Endothelial cell of umbilical vein (primary cell): ENCODE measurements around the gene CFAP65. TPM values are rescaled to one million over a fixed set of nuclear protein-coding genes. Genes with fewer than 3 reads are reported as not detected.

ENCODE experiments used
- BruUV-seq: library from RNA; stranded (reverse); fragments of 400-500 nt; replicated peaks from 2 replicates; lab custom pipeline; 2021; lab: Mats Ljungman, UMichigan
- CTCF ChIA-PET: fragments of 300-600, 350-600 bp; sonication (Branson Sonifier 250); formaldehyde crosslinking; loops from one replicate; lab custom pipeline; 2021; ENCODE audit warnings: antibody characterized with exemption, inconsistent platforms; lab: Charles Lee
- POLR2A ChIA-PET: fragments of 300-600, 350-600 bp; sonication (Branson Sonifier 250); formaldehyde crosslinking; loops from one replicate; lab custom pipeline; 2021; ENCODE audit warnings: antibody characterized with exemption, inconsistent platforms; lab: Charles Lee
- DNase-seq: peaks from one replicate; pipeline ENCODE4 v3.0.0-alpha.2; 2011; ENCODE audit warnings: low read depth, low spot score
- FAIRE-seq: peaks from 2 replicates; lab custom pipeline; 2011; peaks lifted over from hg19 to GRCh38; lab: Jason Lieb, UNC
- H2AFZ ChIP-seq: 2 replicates; pipeline ENCODE4 v1.6.0; 2012; ENCODE audit warnings: low read depth, low read length, control low read depth, inconsistent platforms
- H3K27ac ChIP-seq: 2 replicates; pipeline ENCODE4 v1.5.1; 2011; ENCODE audit warnings: low read depth, mild to moderate bottlenecking, control low read depth, low read length, moderate library complexity; ENCODE audit not compliant: insufficient read depth
- H3K27me3 ChIP-seq, 2 experiments: 2 replicates each; pipeline versions ENCODE4 v1.6.0 to v1.6.1; 2011; ENCODE audit warnings: low read length in 2 of 2, mixed read lengths in 1 of 2; ENCODE audit not compliant: control insufficient read depth in 2 of 2, insufficient read depth in 2 of 2
- H3K36me3 ChIP-seq, 2 experiments: 2 replicates in 1 of 2; 3 replicates in 1 of 2; pipeline ENCODE4 v1.5.1; 2011; ENCODE audit warnings: low read length in 2 of 2, mild to moderate bottlenecking in 1 of 2, moderate library complexity in 1 of 2; ENCODE audit not compliant: control insufficient read depth in 2 of 2, insufficient read depth in 2 of 2; ENCODE audit errors: extremely low read depth in 1 of 2
- H3K4me1 ChIP-seq: 3 replicates; pipeline ENCODE4 v1.5.1; 2011; ENCODE audit warnings: mild to moderate bottlenecking, low read length; ENCODE audit not compliant: control insufficient read depth, insufficient read depth; ENCODE audit errors: extremely low read depth
- H3K4me2 ChIP-seq: 2 replicates; pipeline ENCODE4 v1.6.1; 2011; ENCODE audit warnings: low read length, control low read depth, mixed read lengths; ENCODE audit not compliant: insufficient read depth
- H3K4me3 ChIP-seq, 3 experiments: fragments of 200-600 bp in 1 of 3; sonication (generic), shearing (Covaris generic) in 1 of 3; replicated peaks in 1 of 3; 2 replicates each; pipeline ENCODE4 v1.5.1; 2011 to 2016; ENCODE audit warnings: control low read depth in 3 of 3, low read length in 3 of 3, mild to moderate bottlenecking in 2 of 3, inconsistent platforms in 1 of 3, low read depth in 1 of 3, moderate library complexity in 1 of 3; ENCODE audit not compliant: insufficient read depth in 1 of 3
- H3K79me2 ChIP-seq: 2 replicates; pipeline ENCODE4 v1.6.0; 2012; ENCODE audit warnings: low read length, inconsistent platforms; ENCODE audit not compliant: control insufficient read depth, insufficient read depth
- H3K9ac ChIP-seq: replicated peaks from 2 replicates; pipeline ENCODE3; 2011; ENCODE audit warnings: low read length, control low read depth; ENCODE audit not compliant: insufficient read depth; ENCODE audit errors: extremely low read depth
- H3K9me1 ChIP-seq: replicated peaks from 3 replicates; pipeline ENCODE4 v1.6.0; 2011; ENCODE audit warnings: mild to moderate bottlenecking, low read length; ENCODE audit not compliant: control insufficient read depth, insufficient read depth; ENCODE audit errors: extremely low read depth
- H3K9me3 ChIP-seq: replicated peaks from 2 replicates; pipeline ENCODE4 v1.5.1; 2012; ENCODE audit warnings: low read length, inconsistent platforms; ENCODE audit not compliant: control insufficient read depth, insufficient read depth
- H4K20me1 ChIP-seq: replicated peaks from 2 replicates; pipeline ENCODE3; 2011; ENCODE audit warnings: mild to moderate bottlenecking, low read length; ENCODE audit not compliant: control insufficient read depth, insufficient read depth; ENCODE audit errors: extremely low read depth
- EZH2 ChIP-seq: IDR thresholded peaks from 2 replicates; pipeline ENCODE4 v1.6.1; 2012; ENCODE audit warnings: borderline replicate concordance, low read depth, mild to moderate bottlenecking, moderate library complexity, low read length, inconsistent platforms; ENCODE audit not compliant: severe bottlenecking
- FOS ChIP-seq: IDR thresholded peaks from 2 replicates; pipeline ENCODE4 v1.6.1; 2011; ENCODE audit warnings: mild to moderate bottlenecking, low read length, moderate library complexity, borderline replicate concordance; ENCODE audit not compliant: insufficient read depth
- JUN ChIP-seq: IDR thresholded peaks from 2 replicates; pipeline ENCODE4 v1.6.1; 2011; ENCODE audit warnings: borderline replicate concordance, low read depth; ENCODE audit not compliant: insufficient read length, insufficient read depth
- dilution Hi-C: fragments of 300-500 bp; cut with MboI; formaldehyde crosslinking; loops from one replicate; pipeline ENCODE4 v1.15.0; 2019; ENCODE audit warnings: low sequenced_read_pairs; ENCODE audit not compliant: extremely low pct_ligation_motif_present
- intact Hi-C: fragments of 100-400 bp; cut with micrococcal nuclease; formaldehyde crosslinking; loops from one replicate; pipeline ENCODE4 v1.10.0; 2022
- polyA plus RNA-seq, 4 experiments: library from polyadenylated mRNA; depleted of rRNA in 3 of 4; stranded (reverse) in 3 of 4; unstranded in 1 of 4; fragments of >200 nt; gene quantifications; 2 replicates each; pipeline versions ENCODE4 v1.2.1 to v1.2.3, GENCODE V29; 2011 to 2012; ENCODE audit warnings: missing spikeins in 1 of 4
- total RNA-seq: library from RNA; stranded (reverse); gene quantifications from 2 replicates; pipeline ENCODE4 v1.2.3, GENCODE V29; 2021

The CFAP65 gene
- total and polyA plus RNA-seq, 2 donors (not counting 3 experiments of a cell fraction or from before 2014, with no cell fraction given): 0.03 TPM; not detected in 1

DNA sequence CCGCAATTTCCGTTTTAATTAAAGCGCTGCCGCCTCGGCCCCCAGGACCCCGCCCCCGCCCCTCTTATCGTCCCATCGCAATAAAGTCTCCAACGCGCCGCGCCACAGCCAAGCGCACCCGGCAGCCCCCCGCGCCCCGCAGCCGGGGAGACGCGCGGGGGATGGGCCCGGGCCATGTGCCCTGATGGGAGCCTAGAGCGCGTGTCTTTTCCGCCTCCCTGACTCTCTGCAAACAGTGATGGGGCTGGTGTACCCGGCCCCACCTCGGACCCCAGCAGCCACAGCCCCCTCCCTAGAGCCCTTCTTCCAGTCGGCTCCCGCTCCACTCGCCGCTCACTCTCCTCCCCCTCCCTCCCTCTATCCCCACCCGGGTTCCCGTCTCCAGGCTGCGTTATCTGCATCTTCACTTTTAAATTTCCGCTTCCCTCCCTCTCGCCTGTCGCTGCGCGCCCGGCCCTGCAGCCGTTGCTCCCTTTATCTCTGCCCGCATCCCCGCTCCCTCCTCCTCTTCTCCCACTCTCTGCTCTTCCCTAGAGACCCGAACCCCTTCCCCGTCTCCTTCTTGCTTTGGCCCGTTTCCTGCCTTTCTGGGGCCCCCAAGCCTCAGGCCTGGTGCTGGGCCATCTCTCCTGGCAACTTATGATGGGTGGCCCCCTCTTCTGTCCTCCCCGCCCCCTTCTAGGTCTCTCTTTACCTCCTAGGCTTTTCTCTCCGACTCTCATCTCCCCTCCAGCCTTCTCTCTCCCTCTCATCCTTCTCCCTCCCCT, 55.8 kb downstream of the CFAP65 start:
- no peak for FAIRE-seq
- no TSS peak for BruUV-seq

DNA sequence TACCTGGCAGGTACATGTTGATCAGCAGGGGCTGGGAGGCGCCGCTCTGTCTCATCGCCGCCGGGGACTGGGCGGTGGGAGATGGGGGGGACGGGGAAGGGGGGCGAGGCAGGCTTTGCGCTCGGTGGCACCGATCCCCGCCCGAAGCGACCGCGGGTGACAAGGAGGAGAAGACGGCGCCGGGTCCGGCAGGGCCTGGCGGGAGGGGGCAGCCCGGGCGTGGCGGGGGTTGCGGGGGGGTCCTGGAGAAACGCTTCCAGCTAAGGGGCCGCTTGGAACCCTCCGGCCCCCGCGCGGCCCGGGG, 56.3 kb downstream of the CFAP65 start, which contains the start of gene FEV:
FEV (minus strand) TSS at position 164 of the 304 bp plus-strand sequence; CDS start at position 55, 109 bp downstream.
- CTCF ChIA-PET: interaction anchor here (1.0 to 5.7 kb wide), 4 partner anchors 9 to 175 kb away, joined by 3 to 164 read pairs (median 5); partner anchors contain the start of genes CRYBA2 and NHEJ1
- Histone ChIP-seq H2AFZ (no peak within 1 kb of the TSS), H3K36me3 (no peaks in the 10 kb centered on the region), H3K4me2 (peak within 1 kb of the TSS; percentile 43), H3K27ac (no peak within 1 kb of the TSS), H3K4me3 (no peak within 1 kb of the TSS), H3K4me1 (peaks cover 15% of the 10 kb centered on the region), H3K9me1 (no peaks in the 10 kb centered on the region), H3K9me3 (no peaks in the 10 kb centered on the region), H3K79me2 (no peaks in the 10 kb centered on the region), H3K27me3 (peaks cover 73 to 88% of the 10 kb centered on the region in 2 experiments), H4K20me1 (no peaks in the 10 kb centered on the region), H3K9ac (no peak within 1 kb of the TSS)
- POLR2A ChIA-PET: no interaction called here
- intact Hi-C loops (no loop called here), dilution Hi-C loops (no loop called here)
- no peak for DNase-seq
- no TSS peak for BruUV-seq
- FAIRE-seq: no peak
- no peak for TF ChIP-seq JUN
- no peak for TF ChIP-seq FOS

More for the DNA sequence above, 55.8 kb downstream of the CFAP65 start:
- intact Hi-C loops: no loop called here
- Histone ChIP-seq H2AFZ (no peak overlapping the region), H3K9ac (no peak overlapping the region), H3K4me1 (peaks cover 15% of the 10 kb centered on the region), H3K27ac (no peak overlapping the region), H3K9me3 (no peaks in the 10 kb centered on the region), H3K27me3 (peaks cover 76 to 93% of the 10 kb centered on the region in 2 experiments), H3K4me2 (no peak overlapping the region), H4K20me1 (no peaks in the 10 kb centered on the region), H3K79me2 (no peaks in the 10 kb centered on the region), H3K9me1 (no peaks in the 10 kb centered on the region), H3K36me3 (no peaks in the 10 kb centered on the region), H3K4me3 (no peak overlapping the region)
- ChIA-PET POLR2A (no interaction called here), CTCF (interaction anchor here (1.2 to 5.7 kb wide), 3 partner anchors 9 to 109 kb away, joined by 3 to 164 read pairs (median 7); partner anchors contain the start of gene CRYBA2)
- no peak for TF ChIP-seq FOS
- peak; percentile 61 for TF ChIP-seq EZH2
- dilution Hi-C loops: no loop called here
- no peak for DNase-seq
